Measurements from ENCODE around the gene DSC3.
A peak's percentile ranks its signal among the peaks of the same experiment; 100 is the strongest.

DSC3 gene

GRCh38 chr18:31056296-31056695, 13.8 kb upstream of the DSC3 start:
- DNase-seq (ENCODE audit: low read depth), result peak; percentile 47
- TF ChIP-seq CTCF (IDR thresholded peaks at IDR 0.05; ENCODE audit: control insufficient read depth, extremely low read depth, insufficient read depth), result no peak
- H3K4me3 ChIP-seq (ENCODE audit: low read depth, low read length), result no peak overlapping the region

- DNase-seq (ENCODE audit: low read depth), result no peak
- TF ChIP-seq CTCF (IDR thresholded peaks at IDR 0.05; ENCODE audit: control insufficient read depth, extremely low read depth, insufficient read depth), result no peak
- no peak overlapping the region for H3K4me3 ChIP-seq (ENCODE audit: low read depth, low read length)
Measured at GRCh38 chr18:31050635-31051034, 8.1 kb upstream of the DSC3 start.

GRCh38 chr18:31049189-31049588, 6.6 kb upstream of the DSC3 start:
- DNase-seq (ENCODE audit: low read depth), result no peak
- TF ChIP-seq CTCF (IDR thresholded peaks at IDR 0.05; ENCODE audit: control insufficient read depth, extremely low read depth, insufficient read depth), result no peak
- H3K4me3 ChIP-seq (ENCODE audit: low read depth, low read length), result no peak overlapping the region

DNA sequence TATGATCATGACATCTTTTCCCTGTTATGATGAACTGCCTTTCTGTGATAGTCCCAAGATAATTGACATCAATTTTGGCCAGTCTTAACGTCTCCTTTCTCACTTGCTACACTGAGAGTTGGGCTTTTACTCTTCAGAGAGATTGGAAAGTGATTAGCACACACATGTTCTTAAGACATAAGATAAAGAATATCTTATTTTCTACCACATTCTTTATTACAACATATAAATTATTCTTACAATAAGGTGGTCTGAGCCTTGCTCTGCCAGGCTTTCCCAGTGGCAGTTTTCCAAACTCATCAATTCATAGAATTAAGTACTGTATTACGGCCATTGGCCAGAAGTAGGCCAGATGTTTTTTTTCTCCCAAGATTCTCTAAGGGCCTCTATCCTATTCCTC, 5.7 kb upstream of the DSC3 start:
- H3K4me3 ChIP-seq (ENCODE audit: low read depth, low read length), result no peak overlapping the region
- DNase-seq (ENCODE audit: low read depth), result no peak
- no peak for TF ChIP-seq CTCF (IDR thresholded peaks at IDR 0.05; ENCODE audit: control insufficient read depth, extremely low read depth, insufficient read depth)

DNA sequence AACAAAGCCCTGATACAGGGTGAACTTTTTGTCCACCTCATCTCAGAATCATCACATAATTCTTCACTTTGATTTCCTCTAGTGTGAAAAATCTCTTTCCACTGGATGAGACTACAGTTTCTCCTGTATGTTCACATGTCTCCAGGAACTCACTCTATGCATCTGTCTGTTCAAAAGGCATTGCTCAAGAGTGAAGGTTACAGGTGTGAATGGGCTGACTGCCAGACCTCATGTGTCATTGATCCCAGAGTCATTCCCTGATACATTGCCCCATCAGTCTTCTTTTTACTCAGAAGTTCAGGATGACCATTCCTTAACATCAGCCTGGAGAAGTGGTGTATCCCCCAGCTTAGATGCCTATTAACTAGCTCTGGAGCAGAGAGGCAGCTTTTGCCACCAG, 4.4 kb upstream of the DSC3 start:
- TF ChIP-seq CTCF (IDR thresholded peaks at IDR 0.05; ENCODE audit: control insufficient read depth, extremely low read depth, insufficient read depth), result no peak
- no peak overlapping the region for H3K4me3 ChIP-seq (ENCODE audit: low read depth, low read length)
- no peak for DNase-seq (ENCODE audit: low read depth)

GRCh38 chr18:31045599-31045998, 3.1 kb upstream of the DSC3 start:
- no peak overlapping the region for H3K4me3 ChIP-seq (ENCODE audit: low read depth, low read length)
- no peak for DNase-seq (ENCODE audit: low read depth)
- TF ChIP-seq CTCF (IDR thresholded peaks at IDR 0.05; ENCODE audit: control insufficient read depth, extremely low read depth, insufficient read depth), result no peak

DNA sequence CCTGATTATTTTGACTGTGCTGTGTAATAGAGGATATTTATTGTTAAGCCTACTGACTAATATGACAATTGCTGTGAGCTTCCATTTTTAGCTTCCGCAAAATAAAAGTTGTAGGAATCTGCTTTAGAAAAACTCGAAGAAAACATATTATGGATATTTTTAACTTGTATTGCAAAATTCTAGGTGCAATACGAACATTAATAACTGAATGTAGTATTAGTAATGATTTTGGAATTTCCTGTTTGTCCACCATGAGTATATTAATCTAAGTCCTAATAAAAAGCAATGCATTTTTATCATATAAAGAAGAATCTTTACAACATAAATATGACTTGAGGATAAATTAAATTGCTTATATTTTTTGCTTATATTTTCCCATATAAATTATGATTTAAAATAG, 2.4 kb upstream of the DSC3 start:
- TF ChIP-seq CTCF (IDR thresholded peaks at IDR 0.05; ENCODE audit: control insufficient read depth, extremely low read depth, insufficient read depth), result no peak
- H3K4me3 ChIP-seq (ENCODE audit: low read depth, low read length), result no peak overlapping the region

More for the DNA sequence above, 2.4 kb upstream of the DSC3 start:
- DNase-seq (ENCODE audit: low read depth), result no peak

Measured in LNCaP clone FGC (cell line).